GM23338 (cell line): Measurements from ENCODE around the gene TSPAN6. TPM values are rescaled to one million over a fixed set of nuclear protein-coding genes. Genes with fewer than 3 reads are reported as not detected.

Experiments
- ATAC-seq: fragments of 200-7000 bp; cut with Tn5 transposase; 3 replicates; pipeline ENCODE4 v1.9.1; 2020
- DNase-seq: peaks from one replicate; pipeline ENCODE4 v3.0.0-alpha.2; 2015; ENCODE audit warnings: low spot score
- H2AFZ ChIP-seq: fragments of 200-600 bp; sonication (generic); 2 replicates; pipeline ENCODE4 v1.8.0; 2016; ENCODE audit warnings: antibody characterized with exemption, mild to moderate bottlenecking, moderate library complexity
- H3F3A ChIP-seq: fragments of 200-600 bp; sonication (generic); replicated peaks from 2 replicates; pipeline ENCODE4 v1.8.0; 2017; ENCODE audit warnings: antibody characterized with exemption, mixed run types, low read depth
- H3K27ac ChIP-seq: fragments of 200-600 bp; sonication (generic); 2 replicates; pipeline ENCODE4 v1.6.1; 2016; ENCODE audit warnings: low read depth
- H3K27me3 ChIP-seq: fragments of 200-600 bp; sonication (generic); 2 replicates; pipeline ENCODE4 v1.8.0; 2016; ENCODE audit warnings: mild to moderate bottlenecking, mixed run types, moderate library complexity; ENCODE audit not compliant: insufficient read depth
- H3K36me3 ChIP-seq: fragments of 200-600 bp; sonication (generic); 2 replicates; pipeline ENCODE4 v1.8.0; 2016; ENCODE audit warnings: mild to moderate bottlenecking; ENCODE audit not compliant: insufficient read depth
- H3K4me1 ChIP-seq: fragments of 200-600 bp; sonication (generic); 2 replicates; pipeline ENCODE4 v1.8.0; 2016; ENCODE audit warnings: mild to moderate bottlenecking, moderate library complexity; ENCODE audit not compliant: insufficient read depth
- H3K4me2 ChIP-seq: fragments of 200-600 bp; sonication (generic); 2 replicates; pipeline ENCODE4 v1.7.1; 2017; ENCODE audit warnings: mixed run types
- H3K4me3 ChIP-seq: fragments of 200-600 bp; sonication (generic); 2 replicates; pipeline ENCODE4 v1.6.1; 2016; ENCODE audit warnings: mixed run types
- H3K79me2 ChIP-seq: fragments of 200-600 bp; sonication (generic); replicated peaks from 2 replicates; pipeline ENCODE4 v1.8.0; 2017; ENCODE audit warnings: mild to moderate bottlenecking; ENCODE audit not compliant: insufficient read depth
- H3K9me2 ChIP-seq: fragments of 200-600 bp; sonication (generic); 2 replicates; pipeline ENCODE4 v1.8.0; 2017; ENCODE audit not compliant: insufficient read depth
- H4K20me1 ChIP-seq: fragments of 200-600 bp; sonication (generic); replicated peaks from 2 replicates; pipeline ENCODE4 v1.8.0; 2017; ENCODE audit warnings: mild to moderate bottlenecking; ENCODE audit not compliant: insufficient read depth
- H3K27ac Mint-ChIP-seq: 2 replicates; pipeline ENCODE4 v1.8.0; 2020; ENCODE audit warnings: inconsistent platforms, mild to moderate bottlenecking, moderate library complexity, mixed read lengths
- H3K27me3 Mint-ChIP-seq: 3 replicates; pipeline ENCODE4 v1.8.0; 2022; ENCODE audit warnings: low read depth, mild to moderate bottlenecking, moderate library complexity, mixed read lengths, inconsistent platforms; ENCODE audit not compliant: insufficient read depth, poor library complexity
- H3K36me3 Mint-ChIP-seq: 3 replicates; pipeline ENCODE4 v1.8.0; 2021; ENCODE audit warnings: low read depth, mild to moderate bottlenecking, inconsistent platforms, moderate library complexity, mixed read lengths
- H3K4me1 Mint-ChIP-seq: 3 replicates; pipeline ENCODE4 v1.8.0; 2020; ENCODE audit warnings: mild to moderate bottlenecking, inconsistent platforms, mixed read lengths
- H3K4me3 Mint-ChIP-seq: 3 replicates; pipeline ENCODE4 v1.8.0; 2021; ENCODE audit warnings: moderate library complexity, mild to moderate bottlenecking, inconsistent platforms, mixed read lengths
- H3K9me3 Mint-ChIP-seq: 3 replicates; pipeline ENCODE4 v1.8.0; 2020; ENCODE audit warnings: moderate library complexity, mild to moderate bottlenecking, inconsistent platforms, mixed read lengths
- EZH2 ChIP-seq: fragments of 200-600 bp; sonication (generic); IDR thresholded peaks from one replicate; pipeline ENCODE4 v1.8.0; 2017; ENCODE audit warnings: antibody characterized with exemption, mild to moderate bottlenecking, low read depth; ENCODE audit not compliant: unreplicated experiment
- EZH2phosphoT487 ChIP-seq: fragments of 200-600 bp; sonication (generic); IDR thresholded peaks from one replicate; pipeline ENCODE4 v1.8.1; 2018; ENCODE audit warnings: antibody characterized with exemption; ENCODE audit not compliant: unreplicated experiment
- JUNB ChIP-seq: IDR thresholded peaks from one replicate; pipeline ENCODE4 v1.6.1; 2016; ENCODE audit warnings: antibody characterized with exemption; ENCODE audit not compliant: unreplicated experiment
- ZNF462 ChIP-seq: fragments of 250-450 bp; sonication (Bioruptor Pico); IDR thresholded peaks from 2 replicates; pipeline ENCODE4 v1.5.0; 2020; ENCODE audit warnings: mild to moderate bottlenecking, moderate library complexity
- polyA plus RNA-seq: library from polyadenylated mRNA; unstranded; fragments of >200 nt; fragmentation: Nextera tagmentation; extraction: Ambion mirVana; gene quantifications from 2 replicates; pipeline ENCODE4 v1.2.1, GENCODE V29; 2016
- total RNA-seq: library from RNA; depleted of rRNA; stranded (reverse); fragments of >200 nt; shearing (Covaris generic); gene quantifications from 2 replicates; pipeline ENCODE4 v1.2.3, GENCODE V29; 2014; rRNA removed

TSPAN6 gene
- total and polyA plus RNA-seq, 2 experiments from 2014 or later, result 55.6 to 75.3 TPM

DNA sequence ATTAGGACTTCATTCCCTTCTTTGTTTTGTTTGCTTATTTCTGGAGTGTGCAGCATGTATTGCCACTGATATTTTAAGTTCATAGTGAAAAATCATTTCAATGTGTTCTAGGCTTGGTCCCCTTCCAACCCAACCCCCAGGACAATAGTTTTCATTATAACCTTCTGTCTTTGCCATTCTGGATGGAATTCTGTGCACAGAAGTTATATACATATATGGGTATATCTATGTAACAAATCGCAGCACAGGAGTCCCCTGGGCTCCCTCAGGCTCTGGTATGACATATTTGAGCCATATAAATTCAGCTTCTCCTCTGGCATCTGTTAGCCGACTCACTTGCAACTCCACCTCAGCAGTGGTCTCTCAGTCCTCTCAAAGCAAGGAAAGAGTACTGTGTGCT is 52.0 kb downstream of the TSPAN6 start, which contains the start of gene TNMD:
TSS of gene TNMD (plus strand) at position 326 of the 400 bp plus-strand sequence. CDS start 83 bp downstream, outside the sequence.
- no peak within 1 kb of the TSS for H3K4me3 ChIP-seq
- H3K36me3 Mint-ChIP-seq, result no peaks in the 10 kb centered on the region
- H3F3A ChIP-seq, result no peaks in the 10 kb centered on the region
- DNase-seq, result no peak
- no peaks in the 10 kb centered on the region for H3K36me3 ChIP-seq
- H3K79me2 ChIP-seq, result no peaks in the 10 kb centered on the region
- no peaks in the 10 kb centered on the region for H3K4me1 Mint-ChIP-seq
- H3K27me3 Mint-ChIP-seq, result no peaks in the 10 kb centered on the region
- no peak within 1 kb of the TSS for H3K4me3 Mint-ChIP-seq
- H3K9me3 Mint-ChIP-seq, result no peaks in the 10 kb centered on the region
- no peak within 1 kb of the TSS for H3K27ac ChIP-seq
- H3K27me3 ChIP-seq, result no peaks in the 10 kb centered on the region
- TF ChIP-seq EZH2phosphoT487 (no peak), EZH2 (no peak), JUNB (no peak), ZNF462 (CRISPR knock-in tag) (no peak)
- H3K27ac Mint-ChIP-seq, result no peak within 1 kb of the TSS
- H3K9me2 ChIP-seq, result no peaks in the 10 kb centered on the region
- H3K4me2 ChIP-seq, result no peak within 1 kb of the TSS
- H4K20me1 ChIP-seq, result no peaks in the 10 kb centered on the region
- ATAC-seq, result no peak
- H2AFZ ChIP-seq, result no peak within 1 kb of the TSS
- no peaks in the 10 kb centered on the region for H3K4me1 ChIP-seq

Other genes with a start within 250 kb of the TSPAN6 start
- 0.89 and 1.4 TPM in 2 replicates for gene PCDH19, start 226.5 kb downstream of the TSPAN6 start, total RNA-seq
- gene PCDH19, start 226.5 kb downstream of the TSPAN6 start, polyA plus RNA-seq, result 0.87 and 1.6 TPM in 2 replicates
- gene TNMD, start 51.9 kb downstream of the TSPAN6 start, total RNA-seq, result 4.4 and 4.6 TPM in 2 replicates
- 4.8 and 4.9 TPM in 2 replicates for gene TNMD, start 51.9 kb downstream of the TSPAN6 start, polyA plus RNA-seq
- gene SRPX2, start 7.4 kb upstream of the TSPAN6 start, total RNA-seq, result not detected in 2 replicates
- not detected in 2 replicates for gene SRPX2, start 7.4 kb upstream of the TSPAN6 start, polyA plus RNA-seq
- 0.28 TPM in 1 of 2 replicates, not detected in the other for gene SYTL4, start 95.3 kb upstream of the TSPAN6 start, total RNA-seq
- 0.85 TPM in 1 of 2 replicates, not detected in the other for gene SYTL4, start 95.3 kb upstream of the TSPAN6 start, polyA plus RNA-seq
- 30.1 and 35.7 TPM in 2 replicates for gene CSTF2, start 183.6 kb upstream of the TSPAN6 start, total RNA-seq
- 24.4 and 25.8 TPM in 2 replicates for gene CSTF2, start 183.6 kb upstream of the TSPAN6 start, polyA plus RNA-seq
- gene NOX1, start 237.6 kb upstream of the TSPAN6 start, total RNA-seq, result not detected in 2 replicates
- gene NOX1, start 237.6 kb upstream of the TSPAN6 start, polyA plus RNA-seq, result 0.23 and 0.31 TPM in 2 replicates